HL-60 (cell line): ENCODE measurements around the gene SLC18B1.

Experiments
- GABPA ChIP-seq: IDR thresholded peaks from 2 replicates; pipeline ENCODE4 v1.6.1; 2012; ENCODE audit warnings: low read depth
- TF ChIP-seq, protein P1 (sequence below): IDR thresholded peaks from one replicate; pipeline ENCODE4 v1.5.1; 2011; ENCODE audit warnings: low read length, control low read depth, inconsistent platforms; ENCODE audit not compliant: insufficient read depth

DNA sequence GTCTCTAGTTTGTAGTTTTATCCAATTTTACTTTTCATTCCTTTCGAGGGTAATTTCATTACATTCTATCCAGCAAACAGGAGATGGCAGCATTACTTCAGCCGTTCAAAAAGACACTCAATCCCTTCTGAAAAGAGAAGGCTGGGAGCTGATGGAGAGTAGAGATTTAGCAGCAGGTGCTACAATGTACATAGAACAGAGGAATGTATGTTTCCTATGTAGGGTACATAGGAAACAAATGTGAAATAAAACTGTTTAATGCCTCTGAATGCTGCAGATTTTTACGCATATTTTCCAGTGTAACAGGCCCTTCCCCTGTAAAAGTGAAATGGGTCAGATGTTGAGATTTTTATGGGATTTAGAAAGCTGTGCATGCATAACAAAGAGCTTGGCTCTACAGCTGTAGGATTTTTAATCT, 31.9 kb upstream of the SLC18B1 start:
- TF ChIP-seq, protein P1, sequence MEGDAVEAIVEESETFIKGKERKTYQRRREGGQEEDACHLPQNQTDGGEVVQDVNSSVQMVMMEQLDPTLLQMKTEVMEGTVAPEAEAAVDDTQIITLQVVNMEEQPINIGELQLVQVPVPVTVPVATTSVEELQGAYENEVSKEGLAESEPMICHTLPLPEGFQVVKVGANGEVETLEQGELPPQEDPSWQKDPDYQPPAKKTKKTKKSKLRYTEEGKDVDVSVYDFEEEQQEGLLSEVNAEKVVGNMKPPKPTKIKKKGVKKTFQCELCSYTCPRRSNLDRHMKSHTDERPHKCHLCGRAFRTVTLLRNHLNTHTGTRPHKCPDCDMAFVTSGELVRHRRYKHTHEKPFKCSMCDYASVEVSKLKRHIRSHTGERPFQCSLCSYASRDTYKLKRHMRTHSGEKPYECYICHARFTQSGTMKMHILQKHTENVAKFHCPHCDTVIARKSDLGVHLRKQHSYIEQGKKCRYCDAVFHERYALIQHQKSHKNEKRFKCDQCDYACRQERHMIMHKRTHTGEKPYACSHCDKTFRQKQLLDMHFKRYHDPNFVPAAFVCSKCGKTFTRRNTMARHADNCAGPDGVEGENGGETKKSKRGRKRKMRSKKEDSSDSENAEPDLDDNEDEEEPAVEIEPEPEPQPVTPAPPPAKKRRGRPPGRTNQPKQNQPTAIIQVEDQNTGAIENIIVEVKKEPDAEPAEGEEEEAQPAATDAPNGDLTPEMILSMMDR, result no peak
- no peak for TF ChIP-seq GABPA
